GM23338 (cell line): ENCODE data around the gene SYMPK. TPM values are rescaled to one million over a fixed set of nuclear protein-coding genes. Genes with fewer than 3 reads are reported as not detected.
A peak's percentile ranks its signal among the peaks of the same experiment; 100 is the strongest.

Experiments used
- ATAC-seq: fragments of 200-7000 bp; cut with Tn5 transposase; 3 replicates; pipeline ENCODE4 v1.9.1; 2020
- DNase-seq: peaks from one replicate; pipeline ENCODE4 v3.0.0-alpha.2; 2015; ENCODE audit warnings: low spot score
- H2AFZ ChIP-seq: fragments of 200-600 bp; sonication (generic); 2 replicates; pipeline ENCODE4 v1.8.0; 2016; ENCODE audit warnings: antibody characterized with exemption, mild to moderate bottlenecking, moderate library complexity
- H3F3A ChIP-seq: fragments of 200-600 bp; sonication (generic); replicated peaks from 2 replicates; pipeline ENCODE4 v1.8.0; 2017; ENCODE audit warnings: antibody characterized with exemption, mixed run types, low read depth
- H3K27ac ChIP-seq: fragments of 200-600 bp; sonication (generic); 2 replicates; pipeline ENCODE4 v1.6.1; 2016; ENCODE audit warnings: low read depth
- H3K27me3 ChIP-seq: fragments of 200-600 bp; sonication (generic); 2 replicates; pipeline ENCODE4 v1.8.0; 2016; ENCODE audit warnings: mild to moderate bottlenecking, mixed run types, moderate library complexity; ENCODE audit not compliant: insufficient read depth
- H3K36me3 ChIP-seq: fragments of 200-600 bp; sonication (generic); 2 replicates; pipeline ENCODE4 v1.8.0; 2016; ENCODE audit warnings: mild to moderate bottlenecking; ENCODE audit not compliant: insufficient read depth
- H3K4me1 ChIP-seq: fragments of 200-600 bp; sonication (generic); 2 replicates; pipeline ENCODE4 v1.8.0; 2016; ENCODE audit warnings: mild to moderate bottlenecking, moderate library complexity; ENCODE audit not compliant: insufficient read depth
- H3K4me2 ChIP-seq: fragments of 200-600 bp; sonication (generic); 2 replicates; pipeline ENCODE4 v1.7.1; 2017; ENCODE audit warnings: mixed run types
- H3K4me3 ChIP-seq: fragments of 200-600 bp; sonication (generic); 2 replicates; pipeline ENCODE4 v1.6.1; 2016; ENCODE audit warnings: mixed run types
- H3K79me2 ChIP-seq: fragments of 200-600 bp; sonication (generic); replicated peaks from 2 replicates; pipeline ENCODE4 v1.8.0; 2017; ENCODE audit warnings: mild to moderate bottlenecking; ENCODE audit not compliant: insufficient read depth
- H3K9me2 ChIP-seq: fragments of 200-600 bp; sonication (generic); 2 replicates; pipeline ENCODE4 v1.8.0; 2017; ENCODE audit not compliant: insufficient read depth
- H4K20me1 ChIP-seq: fragments of 200-600 bp; sonication (generic); replicated peaks from 2 replicates; pipeline ENCODE4 v1.8.0; 2017; ENCODE audit warnings: mild to moderate bottlenecking; ENCODE audit not compliant: insufficient read depth
- H3K27ac Mint-ChIP-seq: 2 replicates; pipeline ENCODE4 v1.8.0; 2020; ENCODE audit warnings: inconsistent platforms, mild to moderate bottlenecking, moderate library complexity, mixed read lengths
- H3K27me3 Mint-ChIP-seq: 3 replicates; pipeline ENCODE4 v1.8.0; 2022; ENCODE audit warnings: low read depth, mild to moderate bottlenecking, moderate library complexity, mixed read lengths, inconsistent platforms; ENCODE audit not compliant: insufficient read depth, poor library complexity
- H3K36me3 Mint-ChIP-seq: 3 replicates; pipeline ENCODE4 v1.8.0; 2021; ENCODE audit warnings: low read depth, mild to moderate bottlenecking, inconsistent platforms, moderate library complexity, mixed read lengths
- H3K4me1 Mint-ChIP-seq: 3 replicates; pipeline ENCODE4 v1.8.0; 2020; ENCODE audit warnings: mild to moderate bottlenecking, inconsistent platforms, mixed read lengths
- H3K4me3 Mint-ChIP-seq: 3 replicates; pipeline ENCODE4 v1.8.0; 2021; ENCODE audit warnings: moderate library complexity, mild to moderate bottlenecking, inconsistent platforms, mixed read lengths
- H3K9me3 Mint-ChIP-seq: 3 replicates; pipeline ENCODE4 v1.8.0; 2020; ENCODE audit warnings: moderate library complexity, mild to moderate bottlenecking, inconsistent platforms, mixed read lengths
- CREB1 ChIP-seq: fragments of 250-450 bp; sonication (Bioruptor Pico); IDR thresholded peaks from 2 replicates; pipeline ENCODE4 v1.5.0; 2020; ENCODE audit warnings: low read depth, mild to moderate bottlenecking, moderate library complexity
- EZH2 ChIP-seq: fragments of 200-600 bp; sonication (generic); IDR thresholded peaks from one replicate; pipeline ENCODE4 v1.8.0; 2017; ENCODE audit warnings: antibody characterized with exemption, mild to moderate bottlenecking, low read depth; ENCODE audit not compliant: unreplicated experiment
- EZH2phosphoT487 ChIP-seq: fragments of 200-600 bp; sonication (generic); IDR thresholded peaks from one replicate; pipeline ENCODE4 v1.8.1; 2018; ENCODE audit warnings: antibody characterized with exemption; ENCODE audit not compliant: unreplicated experiment
- JUNB ChIP-seq: IDR thresholded peaks from one replicate; pipeline ENCODE4 v1.6.1; 2016; ENCODE audit warnings: antibody characterized with exemption; ENCODE audit not compliant: unreplicated experiment
- NANOG ChIP-seq: IDR thresholded peaks from 2 replicates; pipeline ENCODE4 v1.6.1; 2016; ENCODE audit warnings: antibody characterized with exemption, borderline replicate concordance
- POLR2AphosphoS5 ChIP-seq: IDR thresholded peaks from 2 replicates; pipeline ENCODE4 v1.6.1; 2016; ENCODE audit warnings: antibody characterized with exemption, low read depth
- STAT1 ChIP-seq: IDR thresholded peaks from one replicate; pipeline ENCODE4 v1.6.1; 2016; ENCODE audit warnings: antibody characterized with exemption; ENCODE audit not compliant: unreplicated experiment
- ZNF114 ChIP-seq: fragments of 250-450 bp; sonication (Bioruptor Pico); IDR thresholded peaks from 2 replicates; pipeline ENCODE4 v1.5.0; 2020; ENCODE audit warnings: mild to moderate bottlenecking, moderate library complexity
- ZNF331 ChIP-seq: fragments of 250-450 bp; sonication (Bioruptor Pico); IDR thresholded peaks from 2 replicates; pipeline ENCODE4 v1.5.0; 2020; ENCODE audit warnings: low read depth, mild to moderate bottlenecking, moderate library complexity
- polyA plus RNA-seq: library from polyadenylated mRNA; unstranded; fragments of >200 nt; fragmentation: Nextera tagmentation; extraction: Ambion mirVana; gene quantifications from 2 replicates; pipeline ENCODE4 v1.2.1, GENCODE V29; 2016
- total RNA-seq: library from RNA; depleted of rRNA; stranded (reverse); fragments of >200 nt; shearing (Covaris generic); gene quantifications from 2 replicates; pipeline ENCODE4 v1.2.3, GENCODE V29; 2014
- TF ChIP-seq, protein P1 (sequence below), 2 experiments: fragments of 200-600 bp in 1 of 2; sonication (generic) in 1 of 2; conservative IDR thresholded peaks; 2 replicates each; pipeline versions ENCODE4 v1.5.1 to v1.6.1; 2016 to 2017; ENCODE audit warnings: antibody characterized with exemption in 2 of 2, low read depth in 2 of 2, mild to moderate bottlenecking in 2 of 2, moderate library complexity in 1 of 2
- TF ChIP-seq, protein P2 (sequence below): IDR thresholded peaks from one replicate; pipeline ENCODE4 v1.6.1; 2018; ENCODE audit warnings: antibody characterized with exemption; ENCODE audit not compliant: unreplicated experiment
- TF ChIP-seq, protein P3 (sequence below): IDR thresholded peaks from 2 replicates; pipeline ENCODE4 v1.6.1; 2016; ENCODE audit warnings: antibody characterized with exemption
- TF ChIP-seq, protein P4 (sequence below): fragments of 250-450 bp; sonication (Bioruptor Pico); IDR thresholded peaks from 2 replicates; pipeline ENCODE4 v1.5.0; 2020; ENCODE audit warnings: mild to moderate bottlenecking, moderate library complexity

The SYMPK gene
- total and polyA plus RNA-seq, 2 experiments from 2014 or later: 36.8 to 82.1 TPM

DNA sequence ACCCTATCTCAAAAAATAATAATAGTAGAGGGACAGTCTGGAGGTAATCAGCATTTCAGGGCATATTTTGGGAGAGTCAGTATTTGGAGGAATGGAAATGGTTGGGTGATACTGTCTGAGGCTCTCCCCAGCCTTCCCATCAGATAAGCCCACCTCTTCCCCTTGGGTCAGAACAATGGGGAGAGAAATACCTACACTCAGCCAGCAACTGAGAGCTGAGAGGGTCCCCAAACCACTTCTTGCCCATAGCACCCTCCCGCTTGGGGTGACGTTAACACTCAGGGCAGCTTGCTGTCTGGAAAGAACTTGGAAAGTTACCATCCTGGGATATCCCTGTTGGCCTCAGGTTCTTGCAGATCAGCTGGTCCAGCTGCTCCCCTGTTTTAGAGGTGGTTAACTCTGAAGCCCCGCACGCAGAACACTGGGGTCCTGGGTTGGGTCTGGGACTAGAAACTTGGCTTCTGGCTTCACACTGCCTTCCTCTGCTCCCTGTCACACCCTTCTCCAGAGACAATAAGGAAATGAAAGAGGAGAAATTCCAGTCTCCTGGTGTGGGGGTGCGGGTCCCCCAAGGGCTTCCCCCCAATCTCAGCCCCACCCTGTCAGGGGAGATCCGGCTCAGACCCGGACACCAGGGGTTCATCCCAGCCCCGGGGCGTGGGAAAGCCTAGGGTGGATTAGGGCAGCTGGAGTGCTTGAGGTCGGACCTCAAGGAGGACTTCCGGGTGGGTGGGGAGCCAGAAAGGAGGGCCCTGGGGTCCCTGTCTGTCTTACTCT lies 3.6 kb upstream of the SYMPK start:
- peak overlapping the region; percentile 95; the same call in 2 of the 3 replicates for H3K4me3 Mint-ChIP-seq
- no peak for ATAC-seq
- Histone ChIP-seq H4K20me1 (peaks cover 5% of the 10 kb centered on the region; the same call in 1 of the 2 replicates), H3K4me2 (peak overlapping the region; percentile 96), H3F3A (0 out of 2 replicates have a peak, but pooled peaks cover 2% of the 10 kb centered on the region), H3K36me3 (no peaks in the 10 kb centered on the region), H3K79me2 (peaks cover 55% of the 10 kb centered on the region), H3K9me2 (no peaks in the 10 kb centered on the region), H2AFZ (no peak overlapping the region), H3K27me3 (no peaks in the 10 kb centered on the region), H3K4me1 (peaks cover 24% of the 10 kb centered on the region), H3K4me3 (peak overlapping the region; percentile 63; the same call in 1 of the 2 replicates), H3K27ac (0 out of 2 replicates have a peak overlapping the region, but pooled peaks have one; percentile 26)
- peaks cover 36% of the 10 kb centered on the region for H3K4me1 Mint-ChIP-seq
- peaks cover 30% of the 10 kb centered on the region for H3K27me3 Mint-ChIP-seq
- no peak overlapping the region for H3K27ac Mint-ChIP-seq
- DNase-seq: no peak
- TF ChIP-seq STAT1: no peak
- TF ChIP-seq JUNB: no peak
- TF ChIP-seq NANOG: no peak
- TF ChIP-seq, protein P1, sequence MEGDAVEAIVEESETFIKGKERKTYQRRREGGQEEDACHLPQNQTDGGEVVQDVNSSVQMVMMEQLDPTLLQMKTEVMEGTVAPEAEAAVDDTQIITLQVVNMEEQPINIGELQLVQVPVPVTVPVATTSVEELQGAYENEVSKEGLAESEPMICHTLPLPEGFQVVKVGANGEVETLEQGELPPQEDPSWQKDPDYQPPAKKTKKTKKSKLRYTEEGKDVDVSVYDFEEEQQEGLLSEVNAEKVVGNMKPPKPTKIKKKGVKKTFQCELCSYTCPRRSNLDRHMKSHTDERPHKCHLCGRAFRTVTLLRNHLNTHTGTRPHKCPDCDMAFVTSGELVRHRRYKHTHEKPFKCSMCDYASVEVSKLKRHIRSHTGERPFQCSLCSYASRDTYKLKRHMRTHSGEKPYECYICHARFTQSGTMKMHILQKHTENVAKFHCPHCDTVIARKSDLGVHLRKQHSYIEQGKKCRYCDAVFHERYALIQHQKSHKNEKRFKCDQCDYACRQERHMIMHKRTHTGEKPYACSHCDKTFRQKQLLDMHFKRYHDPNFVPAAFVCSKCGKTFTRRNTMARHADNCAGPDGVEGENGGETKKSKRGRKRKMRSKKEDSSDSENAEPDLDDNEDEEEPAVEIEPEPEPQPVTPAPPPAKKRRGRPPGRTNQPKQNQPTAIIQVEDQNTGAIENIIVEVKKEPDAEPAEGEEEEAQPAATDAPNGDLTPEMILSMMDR (conservative IDR thresholded peaks at IDR 0.05; ENCODE audit: low read depth in 2 of 2): no peak
- TF ChIP-seq, protein P2, sequence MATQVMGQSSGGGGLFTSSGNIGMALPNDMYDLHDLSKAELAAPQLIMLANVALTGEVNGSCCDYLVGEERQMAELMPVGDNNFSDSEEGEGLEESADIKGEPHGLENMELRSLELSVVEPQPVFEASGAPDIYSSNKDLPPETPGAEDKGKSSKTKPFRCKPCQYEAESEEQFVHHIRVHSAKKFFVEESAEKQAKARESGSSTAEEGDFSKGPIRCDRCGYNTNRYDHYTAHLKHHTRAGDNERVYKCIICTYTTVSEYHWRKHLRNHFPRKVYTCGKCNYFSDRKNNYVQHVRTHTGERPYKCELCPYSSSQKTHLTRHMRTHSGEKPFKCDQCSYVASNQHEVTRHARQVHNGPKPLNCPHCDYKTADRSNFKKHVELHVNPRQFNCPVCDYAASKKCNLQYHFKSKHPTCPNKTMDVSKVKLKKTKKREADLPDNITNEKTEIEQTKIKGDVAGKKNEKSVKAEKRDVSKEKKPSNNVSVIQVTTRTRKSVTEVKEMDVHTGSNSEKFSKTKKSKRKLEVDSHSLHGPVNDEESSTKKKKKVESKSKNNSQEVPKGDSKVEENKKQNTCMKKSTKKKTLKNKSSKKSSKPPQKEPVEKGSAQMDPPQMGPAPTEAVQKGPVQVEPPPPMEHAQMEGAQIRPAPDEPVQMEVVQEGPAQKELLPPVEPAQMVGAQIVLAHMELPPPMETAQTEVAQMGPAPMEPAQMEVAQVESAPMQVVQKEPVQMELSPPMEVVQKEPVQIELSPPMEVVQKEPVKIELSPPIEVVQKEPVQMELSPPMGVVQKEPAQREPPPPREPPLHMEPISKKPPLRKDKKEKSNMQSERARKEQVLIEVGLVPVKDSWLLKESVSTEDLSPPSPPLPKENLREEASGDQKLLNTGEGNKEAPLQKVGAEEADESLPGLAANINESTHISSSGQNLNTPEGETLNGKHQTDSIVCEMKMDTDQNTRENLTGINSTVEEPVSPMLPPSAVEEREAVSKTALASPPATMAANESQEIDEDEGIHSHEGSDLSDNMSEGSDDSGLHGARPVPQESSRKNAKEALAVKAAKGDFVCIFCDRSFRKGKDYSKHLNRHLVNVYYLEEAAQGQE: no peak
- no peak for TF ChIP-seq EZH2phosphoT487
- no peak for TF ChIP-seq ZNF114
- TF ChIP-seq, protein P3, sequence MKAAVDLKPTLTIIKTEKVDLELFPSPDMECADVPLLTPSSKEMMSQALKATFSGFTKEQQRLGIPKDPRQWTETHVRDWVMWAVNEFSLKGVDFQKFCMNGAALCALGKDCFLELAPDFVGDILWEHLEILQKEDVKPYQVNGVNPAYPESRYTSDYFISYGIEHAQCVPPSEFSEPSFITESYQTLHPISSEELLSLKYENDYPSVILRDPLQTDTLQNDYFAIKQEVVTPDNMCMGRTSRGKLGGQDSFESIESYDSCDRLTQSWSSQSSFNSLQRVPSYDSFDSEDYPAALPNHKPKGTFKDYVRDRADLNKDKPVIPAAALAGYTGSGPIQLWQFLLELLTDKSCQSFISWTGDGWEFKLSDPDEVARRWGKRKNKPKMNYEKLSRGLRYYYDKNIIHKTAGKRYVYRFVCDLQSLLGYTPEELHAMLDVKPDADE: no peak
- no peak for TF ChIP-seq CREB1 (CRISPR knock-in tag)
- TF ChIP-seq, protein P4, sequence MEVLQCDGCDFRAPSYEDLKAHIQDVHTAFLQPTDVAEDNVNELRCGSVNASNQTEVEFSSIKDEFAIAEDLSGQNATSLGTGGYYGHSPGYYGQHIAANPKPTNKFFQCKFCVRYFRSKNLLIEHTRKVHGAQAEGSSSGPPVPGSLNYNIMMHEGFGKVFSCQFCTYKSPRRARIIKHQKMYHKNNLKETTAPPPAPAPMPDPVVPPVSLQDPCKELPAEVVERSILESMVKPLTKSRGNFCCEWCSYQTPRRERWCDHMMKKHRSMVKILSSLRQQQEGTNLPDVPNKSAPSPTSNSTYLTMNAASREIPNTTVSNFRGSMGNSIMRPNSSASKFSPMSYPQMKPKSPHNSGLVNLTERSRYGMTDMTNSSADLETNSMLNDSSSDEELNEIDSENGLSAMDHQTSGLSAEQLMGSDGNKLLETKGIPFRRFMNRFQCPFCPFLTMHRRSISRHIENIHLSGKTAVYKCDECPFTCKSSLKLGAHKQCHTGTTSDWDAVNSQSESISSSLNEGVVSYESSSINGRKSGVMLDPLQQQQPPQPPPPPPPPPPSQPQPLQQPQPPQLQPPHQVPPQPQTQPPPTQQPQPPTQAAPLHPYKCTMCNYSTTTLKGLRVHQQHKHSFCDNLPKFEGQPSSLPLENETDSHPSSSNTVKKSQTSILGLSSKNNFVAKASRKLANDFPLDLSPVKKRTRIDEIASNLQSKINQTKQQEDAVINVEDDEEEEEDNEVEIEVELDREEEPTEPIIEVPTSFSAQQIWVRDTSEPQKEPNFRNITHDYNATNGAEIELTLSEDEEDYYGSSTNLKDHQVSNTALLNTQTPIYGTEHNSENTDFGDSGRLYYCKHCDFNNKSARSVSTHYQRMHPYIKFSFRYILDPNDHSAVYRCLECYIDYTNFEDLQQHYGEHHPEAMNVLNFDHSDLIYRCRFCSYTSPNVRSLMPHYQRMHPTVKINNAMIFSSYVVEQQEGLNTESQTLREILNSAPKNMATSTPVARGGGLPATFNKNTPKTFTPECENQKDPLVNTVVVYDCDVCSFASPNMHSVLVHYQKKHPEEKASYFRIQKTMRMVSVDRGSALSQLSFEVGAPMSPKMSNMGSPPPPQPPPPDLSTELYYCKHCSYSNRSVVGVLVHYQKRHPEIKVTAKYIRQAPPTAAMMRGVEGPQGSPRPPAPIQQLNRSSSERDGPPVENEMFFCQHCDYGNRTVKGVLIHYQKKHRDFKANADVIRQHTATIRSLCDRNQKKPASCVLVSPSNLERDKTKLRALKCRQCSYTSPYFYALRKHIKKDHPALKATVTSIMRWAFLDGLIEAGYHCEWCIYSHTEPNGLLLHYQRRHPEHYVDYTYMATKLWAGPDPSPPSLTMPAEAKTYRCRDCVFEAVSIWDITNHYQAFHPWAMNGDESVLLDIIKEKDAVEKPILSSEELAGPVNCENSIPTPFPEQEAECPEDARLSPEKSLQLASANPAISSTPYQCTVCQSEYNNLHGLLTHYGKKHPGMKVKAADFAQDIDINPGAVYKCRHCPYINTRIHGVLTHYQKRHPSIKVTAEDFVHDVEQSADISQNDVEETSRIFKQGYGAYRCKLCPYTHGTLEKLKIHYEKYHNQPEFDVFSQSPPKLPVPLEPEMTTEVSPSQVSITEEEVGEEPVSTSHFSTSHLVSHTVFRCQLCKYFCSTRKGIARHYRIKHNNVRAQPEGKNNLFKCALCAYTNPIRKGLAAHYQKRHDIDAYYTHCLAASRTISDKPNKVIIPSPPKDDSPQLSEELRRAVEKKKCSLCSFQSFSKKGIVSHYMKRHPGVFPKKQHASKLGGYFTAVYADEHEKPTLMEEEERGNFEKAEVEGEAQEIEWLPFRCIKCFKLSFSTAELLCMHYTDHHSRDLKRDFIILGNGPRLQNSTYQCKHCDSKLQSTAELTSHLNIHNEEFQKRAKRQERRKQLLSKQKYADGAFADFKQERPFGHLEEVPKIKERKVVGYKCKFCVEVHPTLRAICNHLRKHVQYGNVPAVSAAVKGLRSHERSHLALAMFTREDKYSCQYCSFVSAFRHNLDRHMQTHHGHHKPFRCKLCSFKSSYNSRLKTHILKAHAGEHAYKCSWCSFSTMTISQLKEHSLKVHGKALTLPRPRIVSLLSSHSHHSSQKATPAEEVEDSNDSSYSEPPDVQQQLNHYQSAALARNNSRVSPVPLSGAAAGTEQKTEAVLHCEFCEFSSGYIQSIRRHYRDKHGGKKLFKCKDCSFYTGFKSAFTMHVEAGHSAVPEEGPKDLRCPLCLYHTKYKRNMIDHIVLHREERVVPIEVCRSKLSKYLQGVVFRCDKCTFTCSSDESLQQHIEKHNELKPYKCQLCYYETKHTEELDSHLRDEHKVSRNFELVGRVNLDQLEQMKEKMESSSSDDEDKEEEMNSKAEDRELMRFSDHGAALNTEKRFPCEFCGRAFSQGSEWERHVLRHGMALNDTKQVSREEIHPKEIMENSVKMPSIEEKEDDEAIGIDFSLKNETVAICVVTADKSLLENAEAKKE (CRISPR knock-in tag): no peak
- no peak for TF ChIP-seq EZH2
- TF ChIP-seq ZNF331: no peak
- TF ChIP-seq POLR2AphosphoS5: no peak
- no peaks in the 10 kb centered on the region for H3K9me3 Mint-ChIP-seq
- H3K36me3 Mint-ChIP-seq: peaks cover 11% of the 10 kb centered on the region
